Neuronal stem cell (in vitro differentiated cells): ENCODE data around the gene FGF1.

ENCODE experiments used
- DNase-seq: peaks from one replicate; pipeline ENCODE4 v3.0.0-alpha.2; 2013; ENCODE audit warnings: low spot score
- H2AFZ ChIP-seq: one replicate; pipeline ENCODE4 v1.6.1; 2013; ENCODE audit warnings: mild to moderate bottlenecking, low read length, inconsistent platforms
- H2AK5ac ChIP-seq: 2 replicates; pipeline ENCODE4 v1.6.1; 2013; ENCODE audit warnings: low read depth, mild to moderate bottlenecking, inconsistent platforms, low read length, moderate library complexity, mixed read lengths
- H2BK120ac ChIP-seq: 2 replicates; pipeline ENCODE4 v1.6.1; 2013; ENCODE audit warnings: low read depth, mild to moderate bottlenecking, inconsistent platforms, low read length, moderate library complexity, mixed read lengths
- H2BK12ac ChIP-seq: one replicate; pipeline ENCODE4 v1.6.1; 2013; ENCODE audit warnings: low read length, inconsistent platforms
- H2BK15ac ChIP-seq: 2 replicates; pipeline ENCODE4 v1.6.1; 2013; ENCODE audit warnings: mild to moderate bottlenecking, low read length, inconsistent platforms, mixed read lengths
- H2BK5ac ChIP-seq: one replicate; pipeline ENCODE4 v1.6.1; 2013; ENCODE audit warnings: inconsistent platforms, mild to moderate bottlenecking, low read length, moderate library complexity
- H3K14ac ChIP-seq: one replicate; pipeline ENCODE4 v1.6.1; 2013; ENCODE audit warnings: low read length, inconsistent platforms
- H3K18ac ChIP-seq: 2 replicates; pipeline ENCODE4 v1.6.1; 2013; ENCODE audit warnings: low read length, inconsistent platforms
- H3K23ac ChIP-seq: 2 replicates; pipeline ENCODE4 v1.6.1; 2013; ENCODE audit warnings: low read depth, mild to moderate bottlenecking, mixed read lengths, low read length, inconsistent platforms; ENCODE audit not compliant: poor library complexity
- H3K27ac ChIP-seq: replicated peaks from 3 replicates; pipeline ENCODE4 v1.5.1; 2013; ENCODE audit warnings: low read length, inconsistent platforms
- H3K27me3 ChIP-seq, 3 experiments: 2 replicates each; pipeline ENCODE4 v1.6.1; 2013; ENCODE audit warnings: low read length in 3 of 3, mild to moderate bottlenecking in 2 of 3, inconsistent platforms in 1 of 3, low read depth in 1 of 3, mixed read lengths in 1 of 3, moderate library complexity in 1 of 3; ENCODE audit not compliant: control insufficient read depth in 3 of 3, insufficient read depth in 3 of 3
- H3K36me3 ChIP-seq, 2 donors: replicated peaks in 1 of 2; 2 replicates each; pipeline ENCODE4 v1.6.1; 2013; ENCODE audit warnings: low read length in 2 of 2; ENCODE audit not compliant: control insufficient read depth in 2 of 2, insufficient read depth in 2 of 2
- H3K4ac ChIP-seq: 2 replicates; pipeline ENCODE4 v1.6.1; 2013; ENCODE audit warnings: inconsistent platforms, mild to moderate bottlenecking, low read length, moderate library complexity
- H3K4me1 ChIP-seq, 2 donors: 1 replicate in 1 of 2; 2 replicates in 1 of 2; pipeline ENCODE4 v1.6.1; 2013; ENCODE audit warnings: low read length in 2 of 2, low read depth in 1 of 2; ENCODE audit not compliant: control insufficient read depth in 2 of 2, insufficient read depth in 1 of 2
- H3K4me2 ChIP-seq: one replicate; pipeline ENCODE4 v1.6.1; 2013; ENCODE audit warnings: mild to moderate bottlenecking, low read length, inconsistent platforms; ENCODE audit not compliant: insufficient read depth, poor library complexity, severe bottlenecking
- H3K4me3 ChIP-seq, 2 donors: 2 replicates each; pipeline ENCODE4 v1.5.1; 2013; ENCODE audit warnings: low read length in 2 of 2, mild to moderate bottlenecking in 2 of 2, inconsistent platforms in 1 of 2, moderate library complexity in 1 of 2
- H3K79me1 ChIP-seq: one replicate; pipeline ENCODE4 v1.6.1; 2013; ENCODE audit warnings: low read depth, mild to moderate bottlenecking, inconsistent platforms, low read length, moderate library complexity
- H3K9ac ChIP-seq: one replicate; pipeline ENCODE4 v1.6.1; 2013; ENCODE audit warnings: mild to moderate bottlenecking, low read depth, low read length, inconsistent platforms; ENCODE audit not compliant: poor library complexity
- H3K9me3 ChIP-seq, 2 donors: replicated peaks in 1 of 2; 2 replicates each; pipeline versions ENCODE3 to v1.6.1; 2013; ENCODE audit warnings: low read length in 2 of 2, mild to moderate bottlenecking in 2 of 2, inconsistent platforms in 1 of 2, low read depth in 1 of 2, mixed read lengths in 1 of 2, moderate library complexity in 1 of 2; ENCODE audit not compliant: control insufficient read depth in 2 of 2, insufficient read depth in 1 of 2
- H4K8ac ChIP-seq: one replicate; pipeline ENCODE4 v1.6.1; 2013; ENCODE audit warnings: low read depth, mild to moderate bottlenecking, inconsistent platforms, low read length, moderate library complexity
- H4K91ac ChIP-seq: one replicate; pipeline ENCODE4 v1.6.1; 2013; ENCODE audit warnings: low read length, low read depth, mild to moderate bottlenecking, inconsistent platforms; ENCODE audit not compliant: poor library complexity
- WGBS, 2 donors: extraction: QIAGEN DNeasy Blood & Tissue Kit; methylation state at CpG; one replicate each; pipeline ENCODE4 v1.1.7; 2013; ENCODE audit warnings: missing lambda C conversion rate in 2 of 2, mixed read lengths in 1 of 2; ENCODE audit not compliant: insufficient read length in 2 of 2, insufficient replicate concordance in 1 of 2; ENCODE audit errors: extremely low coverage in 2 of 2; 5-methylcytosine and 5-hydroxymethylcytosine counted together

FGF1 gene

GRCh38 chr5:142544946-142545649 lies 140.8 kb downstream of the FGF1 start:
- Histone ChIP-seq H3K27ac (no peak overlapping the region), H2BK15ac (no peak overlapping the region), H2BK5ac (no peak overlapping the region), H3K27me3 (no peaks in the 10 kb centered on the region), H3K14ac (no peak overlapping the region), H2AFZ (no peak overlapping the region), H3K23ac (no peak overlapping the region), H2BK120ac (no peak overlapping the region), H3K9ac (no peak overlapping the region), H3K79me1 (no peaks in the 10 kb centered on the region), H3K18ac (no peak overlapping the region), H4K8ac (no peak overlapping the region), H3K4me3 (no peak overlapping the region), H4K91ac (no peak overlapping the region), H3K4me2 (no peak overlapping the region), H3K4ac (no peak overlapping the region), H3K36me3 (no peaks in the 10 kb centered on the region), H2BK12ac (no peak overlapping the region), H3K9me3 (no peaks in the 10 kb centered on the region), H2AK5ac (peak overlapping the region; percentile 17), H3K4me1 (peaks cover 0 to 19% of the 10 kb centered on the region in 2 donors)
- DNase-seq = no peak
- no CpG with 5 or more reads among the region's 3 CpGs for WGBS, 2 donors

GRCh38 chr5:142544071-142544753 lies 141.7 kb downstream of the FGF1 start:
- DNase-seq = no peak
- H2BK12ac ChIP-seq = no peak overlapping the region
- WGBS, 2 donors = no CpG with 5 or more reads among the region's 8 CpGs

DNA sequence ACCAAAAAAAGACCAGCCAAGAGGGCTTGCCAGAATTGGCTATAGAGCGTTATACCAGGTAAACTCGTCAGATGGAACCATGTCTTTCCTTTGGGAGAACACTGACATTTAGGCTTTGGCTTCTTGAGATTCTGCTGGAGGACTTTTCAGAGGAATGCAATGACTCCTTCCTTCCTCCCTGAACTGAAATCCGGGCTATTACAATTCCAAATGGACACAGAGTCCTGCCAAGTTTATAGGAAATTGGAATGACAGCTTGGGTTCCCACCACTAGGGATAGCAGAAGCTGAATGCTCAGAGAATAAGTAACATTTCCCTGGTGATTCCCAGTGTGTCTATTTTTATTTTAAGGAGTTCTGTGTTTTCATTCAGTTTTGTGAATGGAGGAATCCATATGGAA lies 143.0 kb downstream of the FGF1 start:
- H2AK5ac ChIP-seq = no peak overlapping the region
- no peak for DNase-seq
- no peak overlapping the region for H3K4me3 ChIP-seq
- no peak overlapping the region for H2BK120ac ChIP-seq
- no peak overlapping the region for H2BK12ac ChIP-seq
- no CpG with 5 or more reads among the region's 3 CpGs for WGBS, 2 donors
- no peak overlapping the region for H4K91ac ChIP-seq
- H3K9ac ChIP-seq = no peak overlapping the region
- no peak overlapping the region for H3K18ac ChIP-seq
- no peak overlapping the region for H2BK5ac ChIP-seq
- H2AFZ ChIP-seq = no peak overlapping the region
- H3K36me3 ChIP-seq = no peaks in the 10 kb centered on the region
- no peak overlapping the region for H3K23ac ChIP-seq
- no peak overlapping the region for H3K4me2 ChIP-seq
- H2BK15ac ChIP-seq = no peak overlapping the region
- H3K27me3 ChIP-seq = no peaks in the 10 kb centered on the region
- no peak overlapping the region for H3K27ac ChIP-seq
- H3K14ac ChIP-seq = no peak overlapping the region
- no peak overlapping the region for H4K8ac ChIP-seq
- no peaks in the 10 kb centered on the region for H3K9me3 ChIP-seq
- no peaks in the 10 kb centered on the region for H3K79me1 ChIP-seq
- H3K4me1 ChIP-seq = peaks cover 0 to 12% of the 10 kb centered on the region in 2 donors
- no peak overlapping the region for H3K4ac ChIP-seq

More at GRCh38 chr5:142544071-142544753, 141.7 kb downstream of the FGF1 start:
- Histone ChIP-seq H3K9me3 (no peaks in the 10 kb centered on the region), H2AFZ (no peak overlapping the region), H3K4me2 (no peak overlapping the region), H3K23ac (no peak overlapping the region), H3K4me1 (peaks cover 0 to 19% of the 10 kb centered on the region in 2 donors), H4K91ac (no peak overlapping the region), H3K27ac (no peak overlapping the region), H2BK15ac (no peak overlapping the region), H3K4ac (no peak overlapping the region), H2BK5ac (no peak overlapping the region), H3K79me1 (no peaks in the 10 kb centered on the region), H3K36me3 (no peaks in the 10 kb centered on the region), H3K14ac (no peak overlapping the region), H3K27me3 (no peaks in the 10 kb centered on the region), H3K18ac (peak overlapping the region; percentile 34), H2AK5ac (peak overlapping the region; percentile 23), H3K9ac (no peak overlapping the region), H4K8ac (no peak overlapping the region), H3K4me3 (no peak overlapping the region), H2BK120ac (no peak overlapping the region)
